ENCODE results near the gene ANKRD42. TPM values are rescaled to one million over a fixed set of nuclear protein-coding genes. Genes with fewer than 3 reads are reported as not detected.

ANKRD42 gene
- total RNA-seq, 6 experiments from 2014 or later = 3.2 to 5.9 (median 3.6) TPM

GRCh38 chr11:83192606-83193245 lies 786 bp upstream of the ANKRD42 start:
- intact Hi-C loops (cut with DNase I) = no loop called here
- WGBS (ENCODE audit: insufficient coverage, low coverage, low lambda C conversion rate, missing lambda C conversion rate) = 9% methylated on average over 8 of the region's 8 CpGs
- Histone ChIP-seq H3K4me3 (peak overlapping the region; percentile 73 to 86 (median 85)), H3K27ac (peak overlapping the region; percentile 82 to 88 (median 86)), H3K27me3 (no peaks in the 10 kb centered on the region), H3K4me1 (peaks cover 0 to 13% (median 0%) of the 10 kb centered on the region in 4 donors), H3K9me3 (no peaks in the 10 kb centered on the region), H3K36me3 (peaks cover 0 to 27% (median 8%) of the 10 kb centered on the region in 4 donors)
- DNase-seq (no peak), ATAC-seq (peak in 1 of 4 donors; percentile 6)
- TF ChIP-seq, protein P1, sequence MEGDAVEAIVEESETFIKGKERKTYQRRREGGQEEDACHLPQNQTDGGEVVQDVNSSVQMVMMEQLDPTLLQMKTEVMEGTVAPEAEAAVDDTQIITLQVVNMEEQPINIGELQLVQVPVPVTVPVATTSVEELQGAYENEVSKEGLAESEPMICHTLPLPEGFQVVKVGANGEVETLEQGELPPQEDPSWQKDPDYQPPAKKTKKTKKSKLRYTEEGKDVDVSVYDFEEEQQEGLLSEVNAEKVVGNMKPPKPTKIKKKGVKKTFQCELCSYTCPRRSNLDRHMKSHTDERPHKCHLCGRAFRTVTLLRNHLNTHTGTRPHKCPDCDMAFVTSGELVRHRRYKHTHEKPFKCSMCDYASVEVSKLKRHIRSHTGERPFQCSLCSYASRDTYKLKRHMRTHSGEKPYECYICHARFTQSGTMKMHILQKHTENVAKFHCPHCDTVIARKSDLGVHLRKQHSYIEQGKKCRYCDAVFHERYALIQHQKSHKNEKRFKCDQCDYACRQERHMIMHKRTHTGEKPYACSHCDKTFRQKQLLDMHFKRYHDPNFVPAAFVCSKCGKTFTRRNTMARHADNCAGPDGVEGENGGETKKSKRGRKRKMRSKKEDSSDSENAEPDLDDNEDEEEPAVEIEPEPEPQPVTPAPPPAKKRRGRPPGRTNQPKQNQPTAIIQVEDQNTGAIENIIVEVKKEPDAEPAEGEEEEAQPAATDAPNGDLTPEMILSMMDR (IDR thresholded peaks at IDR 0.05) = no peak
- TF ChIP-seq POLR2A (IDR thresholded peaks at IDR 0.05) = no peak

- WGBS (ENCODE audit: insufficient coverage, low coverage, low lambda C conversion rate, missing lambda C conversion rate) = 6% methylated on average over 22 of the region's 35 CpGs
- Histone ChIP-seq H3K9me3 (no peaks in the 10 kb centered on the region), H3K4me3 (peak overlapping the region; percentile 73 to 86 (median 85)), H3K36me3 (peaks cover 0 to 24% (median 8%) of the 10 kb centered on the region in 4 donors), H3K4me1 (peaks cover 0 to 13% (median 0%) of the 10 kb centered on the region in 4 donors), H3K27me3 (no peaks in the 10 kb centered on the region), H3K27ac (peak overlapping the region; percentile 82 to 88 (median 86))
- intact Hi-C loops (cut with DNase I) = no loop called here
- DNase-seq (peak; percentile 60 to 72 (median 62)), ATAC-seq (peak; percentile 57 to 65 (median 62))
- TF ChIP-seq, protein P1 (IDR thresholded peaks at IDR 0.05) = no peak
- peak; percentile 29 for TF ChIP-seq POLR2A (IDR thresholded peaks at IDR 0.05)
Observed at GRCh38 chr11:83194281-83195142, 1.0 kb downstream of the ANKRD42 start.

DNA sequence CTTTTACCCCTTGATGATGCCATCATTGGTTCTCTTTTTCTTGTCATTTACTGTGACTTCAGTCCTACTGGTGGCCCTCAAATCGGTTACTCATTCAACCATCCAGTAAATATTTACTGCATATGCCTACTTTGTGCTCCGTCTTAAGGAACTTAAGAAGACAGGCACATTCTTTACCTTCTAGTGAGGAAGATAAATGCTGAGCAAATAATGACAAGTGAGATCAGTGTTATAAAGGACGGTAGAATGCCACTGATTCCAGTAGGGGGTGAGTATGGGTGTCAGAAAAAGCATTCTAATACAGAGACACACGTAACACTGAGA lies 1.6 kb downstream of the ANKRD42 start:
- intact Hi-C loops (cut with DNase I) = no loop called here
- H3K4me1 ChIP-seq = peaks cover 0 to 13% (median 0%) of the 10 kb centered on the region in 4 donors
- WGBS (ENCODE audit: insufficient coverage, low coverage, low lambda C conversion rate, missing lambda C conversion rate) = 30% methylated on average over 3 of the region's 4 CpGs

GRCh38 chr11:83195649-83196048 lies 2.1 kb downstream of the ANKRD42 start:
- no peak for ATAC-seq
- no peaks in the 10 kb centered on the region for H3K9me3 ChIP-seq
- no peak overlapping the region for H3K27ac ChIP-seq
- H3K4me3 ChIP-seq = no peak overlapping the region
- 87% methylated on average over 2 of the region's 8 CpGs for WGBS (ENCODE audit: insufficient coverage, low coverage, low lambda C conversion rate, missing lambda C conversion rate)
- DNase-seq = no peak
- H3K4me1 ChIP-seq = peaks cover 0 to 13% (median 0%) of the 10 kb centered on the region in 4 donors
- intact Hi-C loops (cut with DNase I) = no loop called here
- H3K27me3 ChIP-seq = no peaks in the 10 kb centered on the region
- TF ChIP-seq, protein P1 (IDR thresholded peaks at IDR 0.05) = no peak
- TF ChIP-seq POLR2A (IDR thresholded peaks at IDR 0.05) = no peak
- peaks cover 0 to 16% (median 5%) of the 10 kb centered on the region in 4 donors for H3K36me3 ChIP-seq

More for the DNA sequence above, 1.6 kb downstream of the ANKRD42 start:
- no peak for DNase-seq
- ATAC-seq = no peak
- Histone ChIP-seq H3K9me3 (no peaks in the 10 kb centered on the region), H3K36me3 (peaks cover 0 to 21% (median 8%) of the 10 kb centered on the region in 4 donors), H3K4me3 (peak overlapping the region in 2 of 3 donors; percentile 73 to 86), H3K27me3 (no peaks in the 10 kb centered on the region), H3K27ac (peak overlapping the region in 2 of 3 donors; percentile 82 to 86)
- no peak for TF ChIP-seq POLR2A (IDR thresholded peaks at IDR 0.05)
- TF ChIP-seq, protein P1 (IDR thresholded peaks at IDR 0.05) = no peak

All from right lobe of liver (tissue), 6 donors.